ENCODE data around the gene SLC29A1.

Gene SLC29A1

GRCh38 chr6:44222486-44223318 lies 693 bp upstream of the SLC29A1 start:
- peak overlapping the region; percentile 6 for H2BK12ac ChIP-seq (ENCODE audit: low read length)
- H3K4me2 ChIP-seq (ENCODE audit: low read length), result peak overlapping the region; percentile 88
- H3K4ac ChIP-seq (ENCODE audit: low read depth, low read length), result no peak overlapping the region
- peaks cover 36% of the 10 kb centered on the region for H3K79me1 ChIP-seq (ENCODE audit: low read length)
- DNase-seq, result no peak
- H3K36me3 ChIP-seq (ENCODE audit: control insufficient read depth in 1 of 2, insufficient read depth in 2 of 2, low read length in 2 of 2), result no peaks in the 10 kb centered on the region
- no peak overlapping the region for H2BK5ac ChIP-seq (ENCODE audit: low read depth, low read length, poor library complexity)
- H3K14ac ChIP-seq (ENCODE audit: low read length), result peak overlapping the region; percentile 58
- no peaks in the 10 kb centered on the region for H3K27me3 ChIP-seq (ENCODE audit: insufficient read depth, low read length)
- peak overlapping the region; percentile 16 for H4K91ac ChIP-seq (ENCODE audit: low read depth, low read length)
- peak overlapping the region; percentile 30 for H2AFZ ChIP-seq (ENCODE audit: insufficient read depth, low read length, poor library complexity)
- no peak overlapping the region for H4K12ac ChIP-seq (ENCODE audit: low read depth, low read length)
- peak overlapping the region; percentile 0 for H4K8ac ChIP-seq (ENCODE audit: low read depth, low read length)
- H3K4me3 ChIP-seq (ENCODE audit: low read depth, low read length), result peak overlapping the region; percentile 33
- H3K4me1 ChIP-seq (ENCODE audit: control insufficient read depth in 1 of 2, insufficient read depth in 2 of 2, low read length in 2 of 2), result peaks cover 60 to 65% of the 10 kb centered on the region in 2 experiments
- peak overlapping the region; percentile 26 for H3K18ac ChIP-seq (ENCODE audit: low read length)
- H3K9me3 ChIP-seq (ENCODE audit: insufficient read depth, low read depth, low read length), result no peaks in the 10 kb centered on the region
- H3K9ac ChIP-seq (ENCODE audit: low read length), result no peak overlapping the region
- H2AK5ac ChIP-seq (ENCODE audit: low read length), result peak overlapping the region; percentile 40
- no peak overlapping the region for H3K27ac ChIP-seq (ENCODE audit: low read depth, low read length)
- peaks cover 7% of the 10 kb centered on the region for H3K79me2 ChIP-seq (ENCODE audit: control insufficient read depth, insufficient read depth, low read length, poor library complexity)
- no peak overlapping the region for H3K23ac ChIP-seq (ENCODE audit: low read length)
- peak overlapping the region; percentile 41 for H2BK120ac ChIP-seq (ENCODE audit: insufficient read depth, low read length, poor library complexity)
- no CpG with 5 or more reads among the region's 26 CpGs for WGBS (ENCODE audit: extremely low coverage, insufficient coverage, insufficient read length)

GRCh38 chr6:44224029-44224964 lies 902 bp downstream of the SLC29A1 start:
- Histone ChIP-seq H2BK12ac (ENCODE audit: low read length) (no peak overlapping the region), H2BK5ac (ENCODE audit: low read depth, low read length, poor library complexity) (no peak overlapping the region), H4K12ac (ENCODE audit: low read depth, low read length) (no peak overlapping the region), H3K4me2 (ENCODE audit: low read length) (peak overlapping the region; percentile 88), H3K9me3 (ENCODE audit: insufficient read depth, low read depth, low read length) (no peaks in the 10 kb centered on the region), H2AFZ (ENCODE audit: insufficient read depth, low read length, poor library complexity) (peak overlapping the region; percentile 1), H3K36me3 (ENCODE audit: control insufficient read depth in 1 of 2, insufficient read depth in 2 of 2, low read length in 2 of 2) (peaks cover 9% of the 10 kb centered on the region in 2 experiments), H3K4ac (ENCODE audit: low read depth, low read length) (peak overlapping the region; percentile 43), H4K91ac (ENCODE audit: low read depth, low read length) (no peak overlapping the region), H3K79me1 (ENCODE audit: low read length) (peaks cover 27% of the 10 kb centered on the region), H2AK5ac (ENCODE audit: low read length) (no peak overlapping the region), H3K4me3 (ENCODE audit: low read depth, low read length) (peak overlapping the region; percentile 62), H3K9ac (ENCODE audit: low read length) (no peak overlapping the region), H4K8ac (ENCODE audit: low read depth, low read length) (no peak overlapping the region), H3K27ac (ENCODE audit: low read depth, low read length) (no peak overlapping the region), H3K23ac (ENCODE audit: low read length) (no peak overlapping the region), H3K4me1 (ENCODE audit: control insufficient read depth in 1 of 2, insufficient read depth in 2 of 2, low read length in 2 of 2) (peaks cover 60 to 64% of the 10 kb centered on the region in 2 experiments), H3K79me2 (ENCODE audit: control insufficient read depth, insufficient read depth, low read length, poor library complexity) (peaks cover 7% of the 10 kb centered on the region), H3K14ac (ENCODE audit: low read length) (peak overlapping the region; percentile 12), H3K18ac (ENCODE audit: low read length) (peak overlapping the region; percentile 20), H2BK120ac (ENCODE audit: insufficient read depth, low read length, poor library complexity) (peak overlapping the region; percentile 4), H3K27me3 (ENCODE audit: insufficient read depth, low read length) (no peaks in the 10 kb centered on the region)
- DNase-seq, result peak in 1 of 2 donors; percentile 59
- no CpG with 5 or more reads among the region's 18 CpGs for WGBS (ENCODE audit: extremely low coverage, insufficient coverage, insufficient read length)

DNA sequence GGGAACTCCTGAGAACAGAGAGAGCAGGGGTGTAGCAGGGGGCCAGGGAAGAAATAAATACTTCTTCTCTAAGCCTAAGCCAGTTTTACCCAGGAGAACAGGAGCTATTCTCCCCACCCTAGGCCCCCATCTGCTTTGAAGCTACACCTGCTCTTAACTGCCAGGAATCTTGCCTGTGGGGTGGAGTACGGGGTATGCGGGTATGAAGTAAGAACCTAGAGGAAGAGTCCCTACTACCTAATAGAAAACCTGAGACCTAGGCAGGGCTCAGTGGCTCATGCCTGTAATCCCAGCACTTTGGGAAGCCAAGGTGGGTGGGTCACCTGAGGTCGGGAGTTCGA lies 1.5 kb downstream of the SLC29A1 start:
- Histone ChIP-seq H2BK120ac (ENCODE audit: insufficient read depth, low read length, poor library complexity) (no peak overlapping the region), H3K23ac (ENCODE audit: low read length) (no peak overlapping the region), H2BK5ac (ENCODE audit: low read depth, low read length, poor library complexity) (no peak overlapping the region), H3K27me3 (ENCODE audit: insufficient read depth, low read length) (no peaks in the 10 kb centered on the region), H3K18ac (ENCODE audit: low read length) (no peak overlapping the region), H4K8ac (ENCODE audit: low read depth, low read length) (no peak overlapping the region), H4K91ac (ENCODE audit: low read depth, low read length) (no peak overlapping the region), H3K36me3 (ENCODE audit: control insufficient read depth in 1 of 2, insufficient read depth in 2 of 2, low read length in 2 of 2) (peaks cover 16% of the 10 kb centered on the region in 2 experiments), H4K12ac (ENCODE audit: low read depth, low read length) (no peak overlapping the region), H3K9ac (ENCODE audit: low read length) (no peak overlapping the region), H3K79me1 (ENCODE audit: low read length) (peaks cover 25% of the 10 kb centered on the region), H3K27ac (ENCODE audit: low read depth, low read length) (no peak overlapping the region), H2BK12ac (ENCODE audit: low read length) (no peak overlapping the region), H2AFZ (ENCODE audit: insufficient read depth, low read length, poor library complexity) (no peak overlapping the region), H3K79me2 (ENCODE audit: control insufficient read depth, insufficient read depth, low read length, poor library complexity) (peaks cover 7% of the 10 kb centered on the region), H3K4me1 (ENCODE audit: control insufficient read depth in 1 of 2, insufficient read depth in 2 of 2, low read length in 2 of 2) (peaks cover 60 to 65% of the 10 kb centered on the region in 2 experiments), H3K4ac (ENCODE audit: low read depth, low read length) (no peak overlapping the region), H3K4me2 (ENCODE audit: low read length) (peak overlapping the region; percentile 88), H2AK5ac (ENCODE audit: low read length) (no peak overlapping the region), H3K4me3 (ENCODE audit: low read depth, low read length) (no peak overlapping the region), H3K9me3 (ENCODE audit: insufficient read depth, low read depth, low read length) (no peaks in the 10 kb centered on the region), H3K14ac (ENCODE audit: low read length) (no peak overlapping the region)
- no CpG with 5 or more reads among the region's 4 CpGs for WGBS (ENCODE audit: extremely low coverage, insufficient coverage, insufficient read length)
- peak; percentile 90 to 95 for DNase-seq

- Histone ChIP-seq H3K23ac (ENCODE audit: low read length) (no peak overlapping the region), H3K4ac (ENCODE audit: low read depth, low read length) (peak overlapping the region; percentile 27), H3K79me2 (ENCODE audit: control insufficient read depth, insufficient read depth, low read length, poor library complexity) (peaks cover 7% of the 10 kb centered on the region), H3K9me3 (ENCODE audit: insufficient read depth, low read depth, low read length) (no peaks in the 10 kb centered on the region), H4K12ac (ENCODE audit: low read depth, low read length) (peak overlapping the region; percentile 16), H2BK120ac (ENCODE audit: insufficient read depth, low read length, poor library complexity) (no peak overlapping the region), H2AK5ac (ENCODE audit: low read length) (peak overlapping the region; percentile 79), H2BK5ac (ENCODE audit: low read depth, low read length, poor library complexity) (no peak overlapping the region), H3K18ac (ENCODE audit: low read length) (peak overlapping the region; percentile 79), H3K4me2 (ENCODE audit: low read length) (no peak overlapping the region), H3K79me1 (ENCODE audit: low read length) (peaks cover 30% of the 10 kb centered on the region), H3K9ac (ENCODE audit: low read length) (no peak overlapping the region), H3K4me3 (ENCODE audit: low read depth, low read length) (no peak overlapping the region), H3K36me3 (ENCODE audit: control insufficient read depth in 1 of 2, insufficient read depth in 2 of 2, low read length in 2 of 2) (peaks cover 21 to 24% of the 10 kb centered on the region in 2 experiments), H3K14ac (ENCODE audit: low read length) (peak overlapping the region; percentile 64), H3K27me3 (ENCODE audit: insufficient read depth, low read length) (no peaks in the 10 kb centered on the region), H4K8ac (ENCODE audit: low read depth, low read length) (no peak overlapping the region), H3K27ac (ENCODE audit: low read depth, low read length) (no peak overlapping the region), H2BK12ac (ENCODE audit: low read length) (peak overlapping the region; percentile 50), H4K91ac (ENCODE audit: low read depth, low read length) (peak overlapping the region; percentile 54), H3K4me1 (ENCODE audit: control insufficient read depth in 1 of 2, insufficient read depth in 2 of 2, low read length in 2 of 2) (peaks cover 68 to 71% of the 10 kb centered on the region in 2 experiments), H2AFZ (ENCODE audit: insufficient read depth, low read length, poor library complexity) (no peak overlapping the region)
- no peak for DNase-seq
- no CpG with 5 or more reads among the region's 8 CpGs for WGBS (ENCODE audit: extremely low coverage, insufficient coverage, insufficient read length)
Measured at GRCh38 chr6:44225579-44226325, 2.4 kb downstream of the SLC29A1 start.
